Activated T-helper 1 cell treated with anti-CD3 and anti-CD28 coated beads, Interleukin-2, amount 50 U/mL, for 16 hours (primary cell): ENCODE data around the gene ADA.
"Not testable (repeated sequence)": the region's sequence is repeated elsewhere in the genome, so short reads cannot be mapped to it uniquely, and the experiment has no call there.

Experiments used
- DNase-seq, 2 donors: peaks; one replicate each; pipeline ENCODE4 v3.0.0-alpha.2; 2020; ENCODE audit warnings: low read depth in 1 of 2, low spot score in 1 of 2

The ADA gene

GRCh38 chr20:44651684-44652423 is at the start of gene ADA:
Gene ADA, minus strand, starts transcription at chr20:44651699. Its CDS starts 92 bp downstream, at chr20:44651607.
- DNase-seq: peak in 1 of 2 donors; percentile 31

- DNase-seq: no peak
Observed at GRCh38 chr20:44700306-44700705, 48.8 kb upstream of the ADA start.

- DNase-seq: no peak
Observed at GRCh38 chr20:44698351-44698750, 46.9 kb upstream of the ADA start.

- not testable (repeated sequence) for DNase-seq
Observed at GRCh38 chr20:44697041-44697440, 45.5 kb upstream of the ADA start.

- no peak for DNase-seq
Observed at GRCh38 chr20:44696315-44696714, 44.8 kb upstream of the ADA start.

- no peak for DNase-seq
Observed at GRCh38 chr20:44695674-44696300, 44.3 kb upstream of the ADA start.

GRCh38 chr20:44695295-44695673 is 43.8 kb upstream of the ADA start:
- no peak for DNase-seq

GRCh38 chr20:44694159-44694558 is 42.7 kb upstream of the ADA start:
- DNase-seq: no peak

GRCh38 chr20:44693627-44694026 is 42.1 kb upstream of the ADA start:
- DNase-seq: no peak

- no peak for DNase-seq
Observed at GRCh38 chr20:44692932-44693480, 41.5 kb upstream of the ADA start.

GRCh38 chr20:44691424-44692423 is 40.2 kb upstream of the ADA start:
- no peak for DNase-seq

GRCh38 chr20:44690781-44691423 is 39.4 kb upstream of the ADA start:
- no peak for DNase-seq

GRCh38 chr20:44689809-44690208 is 38.3 kb upstream of the ADA start:
- no peak for DNase-seq

- DNase-seq: no peak
Observed at GRCh38 chr20:44688053-44688625, 36.6 kb upstream of the ADA start.

- no peak for DNase-seq
Observed at GRCh38 chr20:44686934-44687333, 35.4 kb upstream of the ADA start.

- no peak for DNase-seq
Observed at GRCh38 chr20:44684047-44684967, 32.8 kb upstream of the ADA start.

- peak in 1 of 2 donors; percentile 34 for DNase-seq
Observed at GRCh38 chr20:44683263-44684046, 32.0 kb upstream of the ADA start.

- DNase-seq: no peak
Observed at GRCh38 chr20:44681796-44682566, 30.5 kb upstream of the ADA start.
